NB4 (cell line): ENCODE measurements around the gene ASAP2.

Experiments
- DNase-seq: peaks from one replicate; pipeline ENCODE4 v3.0.0; 2010; ENCODE audit warnings: low read depth
- H3K4me3 ChIP-seq: one replicate; pipeline ENCODE4 v1.5.1; 2011; ENCODE audit warnings: mild to moderate bottlenecking, low read depth, low read length, moderate library complexity
- MYC ChIP-seq: IDR thresholded peaks from 2 replicates; pipeline ENCODE4 v1.6.1; 2011; ENCODE audit warnings: low read depth, low read length
- POLR2A ChIP-seq: IDR thresholded peaks from 2 replicates; pipeline ENCODE4 v1.6.1; 2011; ENCODE audit warnings: mild to moderate bottlenecking; ENCODE audit not compliant: insufficient read length; ENCODE audit errors: extremely low read depth
- TF ChIP-seq, protein P1 (sequence below): IDR thresholded peaks from one replicate; pipeline ENCODE4 v1.5.1; 2012; ENCODE audit warnings: low read depth, low read length
- TF ChIP-seq, protein P2 (sequence below): IDR thresholded peaks from 2 replicates; pipeline ENCODE4 v1.6.1; 2011; ENCODE audit warnings: low read depth, low read length

ASAP2 gene

GRCh38 chr2:9311488-9311887 is 104.9 kb downstream of the ASAP2 start:
- no peak for TF ChIP-seq MYC
- TF ChIP-seq, protein P1, sequence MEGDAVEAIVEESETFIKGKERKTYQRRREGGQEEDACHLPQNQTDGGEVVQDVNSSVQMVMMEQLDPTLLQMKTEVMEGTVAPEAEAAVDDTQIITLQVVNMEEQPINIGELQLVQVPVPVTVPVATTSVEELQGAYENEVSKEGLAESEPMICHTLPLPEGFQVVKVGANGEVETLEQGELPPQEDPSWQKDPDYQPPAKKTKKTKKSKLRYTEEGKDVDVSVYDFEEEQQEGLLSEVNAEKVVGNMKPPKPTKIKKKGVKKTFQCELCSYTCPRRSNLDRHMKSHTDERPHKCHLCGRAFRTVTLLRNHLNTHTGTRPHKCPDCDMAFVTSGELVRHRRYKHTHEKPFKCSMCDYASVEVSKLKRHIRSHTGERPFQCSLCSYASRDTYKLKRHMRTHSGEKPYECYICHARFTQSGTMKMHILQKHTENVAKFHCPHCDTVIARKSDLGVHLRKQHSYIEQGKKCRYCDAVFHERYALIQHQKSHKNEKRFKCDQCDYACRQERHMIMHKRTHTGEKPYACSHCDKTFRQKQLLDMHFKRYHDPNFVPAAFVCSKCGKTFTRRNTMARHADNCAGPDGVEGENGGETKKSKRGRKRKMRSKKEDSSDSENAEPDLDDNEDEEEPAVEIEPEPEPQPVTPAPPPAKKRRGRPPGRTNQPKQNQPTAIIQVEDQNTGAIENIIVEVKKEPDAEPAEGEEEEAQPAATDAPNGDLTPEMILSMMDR: no peak
- TF ChIP-seq, protein P2, sequence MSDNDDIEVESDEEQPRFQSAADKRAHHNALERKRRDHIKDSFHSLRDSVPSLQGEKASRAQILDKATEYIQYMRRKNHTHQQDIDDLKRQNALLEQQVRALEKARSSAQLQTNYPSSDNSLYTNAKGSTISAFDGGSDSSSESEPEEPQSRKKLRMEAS: no peak
- no peak for TF ChIP-seq POLR2A
- DNase-seq: no peak
- H3K4me3 ChIP-seq: no peak overlapping the region

- H3K4me3 ChIP-seq: no peak overlapping the region
- DNase-seq: no peak
- no peak for TF ChIP-seq MYC
- TF ChIP-seq, protein P2: no peak
- TF ChIP-seq, protein P1: no peak
- TF ChIP-seq POLR2A: no peak
These were observed 106.0 kb downstream of the ASAP2 start for GRCh38 chr2:9312591-9312990.

DNA sequence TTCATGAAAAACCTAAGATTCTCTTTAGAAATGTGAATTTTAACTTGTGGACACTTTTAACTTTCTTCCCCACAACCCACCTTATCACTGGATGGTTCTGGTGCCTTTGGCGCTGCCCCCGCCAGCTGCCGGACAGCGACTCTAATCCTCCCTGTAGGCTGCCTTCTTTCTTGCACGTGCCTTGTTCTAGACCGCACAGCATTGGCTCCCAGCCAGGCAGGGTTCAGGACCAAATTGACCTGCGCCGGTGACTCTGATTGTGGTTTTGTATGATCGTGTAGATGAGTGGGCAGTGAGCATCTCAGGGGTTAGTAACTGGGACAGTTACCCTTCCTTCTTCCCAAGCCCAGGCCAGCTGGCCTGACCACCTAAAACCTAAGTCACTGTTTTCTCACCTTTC is 106.8 kb downstream of the ASAP2 start:
- H3K4me3 ChIP-seq: no peak overlapping the region
- DNase-seq: no peak
- no peak for TF ChIP-seq MYC
- TF ChIP-seq, protein P1: no peak
- TF ChIP-seq, protein P2: no peak
- TF ChIP-seq POLR2A: no peak

DNA sequence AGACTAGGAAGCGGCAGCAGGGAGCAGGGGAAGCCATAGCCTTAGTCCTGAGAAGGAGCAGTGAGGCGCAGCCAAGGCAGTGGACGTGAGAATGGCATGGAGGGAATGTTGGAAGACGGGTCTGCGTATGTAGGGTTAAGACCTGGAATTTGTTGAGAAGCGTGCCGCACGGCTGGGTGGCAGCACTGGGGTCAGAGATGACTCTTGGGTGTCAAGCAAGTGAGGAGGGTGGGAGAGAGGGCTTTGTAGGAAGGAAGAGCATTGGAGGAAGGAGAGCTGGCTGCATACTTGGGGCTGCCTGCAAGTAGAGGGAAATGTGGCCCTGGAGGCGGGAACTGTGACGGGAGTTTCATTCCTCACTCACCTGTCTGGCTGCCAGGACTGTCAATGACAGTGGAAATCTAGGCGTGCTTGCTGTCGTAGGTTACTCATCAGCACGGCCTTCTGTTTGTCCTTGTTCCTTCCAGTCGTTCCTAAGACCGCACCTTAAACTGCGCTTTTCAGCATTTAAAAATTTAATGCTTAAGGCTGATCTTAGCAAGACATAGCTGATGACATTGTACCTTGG is 108.8 kb downstream of the ASAP2 start:
- DNase-seq: no peak
- TF ChIP-seq MYC: no peak
- TF ChIP-seq, protein P1: no peak
- TF ChIP-seq POLR2A: no peak
- TF ChIP-seq, protein P2: no peak
- no peak overlapping the region for H3K4me3 ChIP-seq

DNA sequence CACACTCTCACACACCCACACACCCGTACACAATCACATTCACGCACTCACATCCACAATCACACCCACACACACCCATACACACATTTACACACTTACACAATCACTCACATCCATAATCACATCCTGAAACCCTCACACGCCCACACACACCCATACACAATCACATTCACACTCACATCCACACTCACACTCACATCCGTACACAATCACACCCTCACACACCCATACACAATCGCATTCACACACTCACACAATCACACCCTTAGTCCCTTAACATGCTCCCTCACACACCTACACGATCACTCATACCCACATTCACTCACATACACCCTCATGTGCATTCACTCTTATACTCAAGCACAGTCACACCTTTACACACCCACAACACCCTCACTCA is 110.9 kb downstream of the ASAP2 start:
- TF ChIP-seq, protein P1: no peak
- TF ChIP-seq MYC (no peak), POLR2A (no peak)
- TF ChIP-seq, protein P2: no peak

More for the DNA sequence above, 110.9 kb downstream of the ASAP2 start:
- no peak for DNase-seq
- no peak overlapping the region for H3K4me3 ChIP-seq
